ENCODE measurements around the gene ARFIP1.

- TF ChIP-seq CTCF (IDR thresholded peaks at IDR 0.05): no peak
- TF ChIP-seq EZH2 (IDR thresholded peaks at IDR 0.05; ENCODE audit: borderline replicate concordance, insufficient read depth, low read depth, low read length, poor library complexity, severe bottlenecking): no peak
Observed at GRCh38 chr4:152820073-152820472, 40.3 kb downstream of the ARFIP1 start.
